Duodenal mucosa (tissue), 2 donors: ENCODE results near the gene KCNJ10.

Experiments used
- H3K27ac ChIP-seq: one replicate; pipeline ENCODE4 v1.7.0; 2013; ENCODE audit warnings: low read depth, low read length
- H3K27me3 ChIP-seq, 2 donors: one replicate each; pipeline ENCODE4 v1.7.0; 2013; ENCODE audit warnings: low read length in 2 of 2, control low read depth in 1 of 2; ENCODE audit not compliant: insufficient read depth in 2 of 2, control insufficient read depth in 1 of 2
- H3K36me3 ChIP-seq, 2 donors: one replicate each; pipeline ENCODE4 v1.7.0; 2013; ENCODE audit warnings: low read length in 2 of 2, control low read depth in 1 of 2; ENCODE audit not compliant: insufficient read depth in 2 of 2, control insufficient read depth in 1 of 2
- H3K4me1 ChIP-seq, 2 donors: one replicate each; pipeline ENCODE4 v1.7.0; 2013; ENCODE audit warnings: low read length in 2 of 2, control low read depth in 1 of 2; ENCODE audit not compliant: insufficient read depth in 2 of 2, control insufficient read depth in 1 of 2
- H3K4me3 ChIP-seq, 2 donors: one replicate each; pipeline ENCODE4 v1.7.0; 2013; ENCODE audit warnings: low read length in 2 of 2, low read depth in 1 of 2
- H3K9ac ChIP-seq, 2 donors: one replicate each; pipeline ENCODE4 v1.7.0; 2013; ENCODE audit warnings: low read length in 2 of 2, low read depth in 1 of 2
- H3K9me3 ChIP-seq, 2 donors: one replicate each; pipeline ENCODE4 v1.7.0; 2013; ENCODE audit warnings: low read length in 2 of 2, control low read depth in 1 of 2; ENCODE audit not compliant: control insufficient read depth in 1 of 2

KCNJ10 gene

GRCh38 chr1:160009081-160009480 lies 60.9 kb downstream of the KCNJ10 start:
- Histone ChIP-seq H3K9ac (no peak overlapping the region), H3K27me3 (no peaks in the 10 kb centered on the region)

GRCh38 chr1:160007577-160008200 lies 62.3 kb downstream of the KCNJ10 start:
- Histone ChIP-seq H3K27me3 (no peaks in the 10 kb centered on the region), H3K9me3 (no peaks in the 10 kb centered on the region), H3K4me1 (peaks cover 10 to 17% of the 10 kb centered on the region in 2 donors), H3K27ac (no peak overlapping the region), H3K36me3 (no peaks in the 10 kb centered on the region), H3K9ac (no peak overlapping the region), H3K4me3 (no peak overlapping the region)

More at GRCh38 chr1:160009081-160009480, 60.9 kb downstream of the KCNJ10 start:
- no peak overlapping the region for H3K4me3 ChIP-seq
- no peaks in the 10 kb centered on the region for H3K36me3 ChIP-seq
- H3K27ac ChIP-seq: no peak overlapping the region
- H3K4me1 ChIP-seq: peaks cover 10 to 11% of the 10 kb centered on the region in 2 donors
- no peaks in the 10 kb centered on the region for H3K9me3 ChIP-seq

GRCh38 chr1:160006312-160006940 lies 63.5 kb downstream of the KCNJ10 start:
- H3K4me3 ChIP-seq: no peak overlapping the region
- no peak overlapping the region for H3K27ac ChIP-seq
- H3K9me3 ChIP-seq: no peaks in the 10 kb centered on the region
- H3K4me1 ChIP-seq: peaks cover 10 to 17% of the 10 kb centered on the region in 2 donors
- H3K27me3 ChIP-seq: no peaks in the 10 kb centered on the region
- no peak overlapping the region for H3K9ac ChIP-seq
- no peaks in the 10 kb centered on the region for H3K36me3 ChIP-seq

- peaks cover 10 to 17% of the 10 kb centered on the region in 2 donors for H3K4me1 ChIP-seq
- H3K36me3 ChIP-seq: no peaks in the 10 kb centered on the region
- no peaks in the 10 kb centered on the region for H3K27me3 ChIP-seq
- H3K9ac ChIP-seq: no peak overlapping the region
- no peaks in the 10 kb centered on the region for H3K9me3 ChIP-seq
- no peak overlapping the region for H3K27ac ChIP-seq
- no peak overlapping the region for H3K4me3 ChIP-seq
Measured at GRCh38 chr1:160005070-160005469, 64.9 kb downstream of the KCNJ10 start.

GRCh38 chr1:160004425-160004824 lies 65.5 kb downstream of the KCNJ10 start:
- Histone ChIP-seq H3K4me1 (peaks cover 10 to 17% of the 10 kb centered on the region in 2 donors), H3K27me3 (no peaks in the 10 kb centered on the region), H3K4me3 (no peak overlapping the region), H3K9me3 (no peaks in the 10 kb centered on the region), H3K36me3 (no peaks in the 10 kb centered on the region), H3K27ac (no peak overlapping the region), H3K9ac (no peak overlapping the region)

GRCh38 chr1:160004001-160004400 lies 66.0 kb downstream of the KCNJ10 start:
- Histone ChIP-seq H3K36me3 (no peaks in the 10 kb centered on the region), H3K4me3 (no peak overlapping the region), H3K9me3 (no peaks in the 10 kb centered on the region), H3K27me3 (no peaks in the 10 kb centered on the region), H3K9ac (no peak overlapping the region), H3K27ac (no peak overlapping the region), H3K4me1 (peaks cover 10 to 17% of the 10 kb centered on the region in 2 donors)

- no peak overlapping the region for H3K9ac ChIP-seq
- peaks cover 0 to 6% of the 10 kb centered on the region in 2 donors for H3K27me3 ChIP-seq
- H3K4me3 ChIP-seq: no peak overlapping the region
- H3K27ac ChIP-seq: no peak overlapping the region
- H3K4me1 ChIP-seq: peaks cover 10 to 17% of the 10 kb centered on the region in 2 donors
- no peaks in the 10 kb centered on the region for H3K9me3 ChIP-seq
- no peaks in the 10 kb centered on the region for H3K36me3 ChIP-seq
Measured at GRCh38 chr1:160001440-160001839, 68.5 kb downstream of the KCNJ10 start.

- no peaks in the 10 kb centered on the region for H3K36me3 ChIP-seq
- no peak overlapping the region for H3K27ac ChIP-seq
- no peak overlapping the region for H3K4me3 ChIP-seq
- no peak overlapping the region for H3K9ac ChIP-seq
- no peaks in the 10 kb centered on the region for H3K9me3 ChIP-seq
- H3K4me1 ChIP-seq: peaks cover 0 to 7% of the 10 kb centered on the region in 2 donors
- peaks cover 0 to 6% of the 10 kb centered on the region in 2 donors for H3K27me3 ChIP-seq
Measured at GRCh38 chr1:159999204-159999603, 70.8 kb downstream of the KCNJ10 start.

GRCh38 chr1:159996653-159997052 lies 73.3 kb downstream of the KCNJ10 start:
- Histone ChIP-seq H3K4me3 (no peak overlapping the region), H3K27ac (no peak overlapping the region), H3K9me3 (no peaks in the 10 kb centered on the region), H3K9ac (no peak overlapping the region), H3K36me3 (no peaks in the 10 kb centered on the region), H3K27me3 (peaks cover 0 to 6% of the 10 kb centered on the region in 2 donors), H3K4me1 (no peaks in the 10 kb centered on the region)

GRCh38 chr1:159994896-159995295 lies 75.1 kb downstream of the KCNJ10 start:
- Histone ChIP-seq H3K27ac (no peak overlapping the region), H3K36me3 (no peaks in the 10 kb centered on the region), H3K9me3 (no peaks in the 10 kb centered on the region), H3K4me3 (no peak overlapping the region), H3K4me1 (no peaks in the 10 kb centered on the region), H3K9ac (no peak overlapping the region), H3K27me3 (peaks cover 0 to 6% of the 10 kb centered on the region in 2 donors)
